IMR-90 (cell line): Measurements from ENCODE around the gene TMEM54. TPM values are rescaled to one million over a fixed set of nuclear protein-coding genes. Genes with fewer than 3 reads are reported as not detected.

Experiments used
- ATAC-seq: fragments of 200-7000 bp; cut with Tn5 transposase; 2 replicates; pipeline ENCODE4 v1.9.1; 2020; ENCODE audit warnings: low read depth, mild to moderate bottlenecking, moderate library complexity
- BruUV-seq: library from RNA; stranded (reverse); fragments of 400-500 nt; replicated peaks from 2 replicates; lab custom pipeline; 2021; lab: Mats Ljungman, UMichigan
- CTCF ChIA-PET: fragments of 300-600 bp; formaldehyde crosslinking; extraction: SDS; loops from one replicate; lab custom pipeline; 2021; ENCODE audit warnings: antibody characterized with exemption; lab: Yijun Ruan, JAX
- POLR2A ChIA-PET: fragments of 300-600 bp; sonication (Branson Sonifier 250); formaldehyde crosslinking; loops from one replicate; lab custom pipeline; 2022; ENCODE audit warnings: antibody characterized with exemption; ENCODE audit not compliant: unreplicated experiment; lab: Charles Lee
- DNase-seq: peaks from one replicate; pipeline ENCODE4 v3.0.0; 2013
- H2AFZ ChIP-seq: replicated peaks from 2 replicates; pipeline ENCODE3; 2013; ENCODE audit warnings: low read length, mild to moderate bottlenecking; ENCODE audit not compliant: poor library complexity
- H2AK5ac ChIP-seq: 2 replicates; pipeline ENCODE4 v1.6.1; 2013; ENCODE audit warnings: low read depth, low read length, inconsistent platforms
- H2AK9ac ChIP-seq: replicated peaks from 2 replicates; pipeline ENCODE3; 2013; ENCODE audit warnings: mild to moderate bottlenecking, low read depth, low read length, moderate library complexity; ENCODE audit not compliant: poor library complexity
- H2BK120ac ChIP-seq: 2 replicates; pipeline ENCODE4 v1.6.1; 2013; ENCODE audit warnings: low read depth, low read length, inconsistent platforms
- H2BK15ac ChIP-seq: 3 replicates; pipeline ENCODE4 v1.6.1; 2013; ENCODE audit warnings: low read depth, low read length, inconsistent platforms
- H2BK20ac ChIP-seq: 2 replicates; pipeline ENCODE4 v1.6.1; 2013; ENCODE audit warnings: low read depth, mild to moderate bottlenecking, inconsistent platforms, low read length, moderate library complexity
- H2BK5ac ChIP-seq: 2 replicates; pipeline ENCODE4 v1.6.1; 2013; ENCODE audit warnings: mild to moderate bottlenecking, low read depth, low read length, inconsistent platforms; ENCODE audit not compliant: poor library complexity, severe bottlenecking
- H3K14ac ChIP-seq: replicated peaks from 2 replicates; pipeline ENCODE4 v1.6.1; 2013; ENCODE audit warnings: low read depth, low read length, inconsistent platforms
- H3K18ac ChIP-seq: 2 replicates; pipeline ENCODE4 v1.6.1; 2013; ENCODE audit warnings: low read depth, low read length, control low read depth
- H3K23ac ChIP-seq: 2 replicates; pipeline ENCODE4 v1.6.1; 2013; ENCODE audit warnings: low read depth, low read length, inconsistent platforms
- H3K27ac ChIP-seq: 2 replicates; pipeline ENCODE4 v1.5.1; 2013; ENCODE audit warnings: mild to moderate bottlenecking, control low read depth, low read length; ENCODE audit not compliant: insufficient read depth
- H3K27me3 ChIP-seq: 2 replicates; pipeline ENCODE4 v1.6.1; 2013; ENCODE audit warnings: low read length; ENCODE audit not compliant: control insufficient read depth, insufficient read depth
- H3K36me3 ChIP-seq: 2 replicates; pipeline ENCODE4 v1.6.1; 2013; ENCODE audit warnings: low read length, mixed read lengths; ENCODE audit not compliant: control insufficient read depth, insufficient read depth
- H3K4ac ChIP-seq: 2 replicates; pipeline ENCODE4 v1.6.1; 2013; ENCODE audit warnings: low read depth, low read length, inconsistent platforms
- H3K4me1 ChIP-seq: 2 replicates; pipeline ENCODE4 v1.6.1; 2013; ENCODE audit warnings: low read length, mixed read lengths; ENCODE audit not compliant: control insufficient read depth, insufficient read depth
- H3K4me2 ChIP-seq: 2 replicates; pipeline ENCODE4 v1.6.1; 2013; ENCODE audit warnings: low read depth, mild to moderate bottlenecking, control low read depth, low read length, moderate library complexity
- H3K4me3 ChIP-seq: 2 replicates; pipeline ENCODE4 v1.5.1; 2013; ENCODE audit warnings: low read depth, mild to moderate bottlenecking, control low read depth, low read length, moderate library complexity; ENCODE audit not compliant: insufficient read depth
- H3K56ac ChIP-seq: 2 replicates; pipeline ENCODE4 v1.6.1; 2013; ENCODE audit warnings: low read length, inconsistent platforms; ENCODE audit not compliant: insufficient read depth; ENCODE audit errors: extremely low read depth
- H3K79me1 ChIP-seq, 2 experiments: 2 replicates each; pipeline ENCODE4 v1.6.1; 2013; ENCODE audit warnings: low read length in 2 of 2, inconsistent platforms in 1 of 2, low read depth in 1 of 2
- H3K9ac ChIP-seq: 2 replicates; pipeline ENCODE4 v1.6.1; 2013; ENCODE audit warnings: low read depth, low read length, control low read depth
- H3K9me1 ChIP-seq: 2 replicates; pipeline ENCODE4 v1.6.1; 2013; ENCODE audit warnings: low read length, inconsistent platforms; ENCODE audit not compliant: insufficient read depth
- H3K9me3 ChIP-seq: 2 replicates; pipeline ENCODE4 v1.6.1; 2013; ENCODE audit warnings: low read length; ENCODE audit not compliant: control insufficient read depth, insufficient read depth
- H4K20me1 ChIP-seq: 2 replicates; pipeline ENCODE4 v1.6.1; 2013; ENCODE audit warnings: low read length, inconsistent platforms; ENCODE audit not compliant: insufficient read depth
- H4K5ac ChIP-seq: 2 replicates; pipeline ENCODE4 v1.6.1; 2013; ENCODE audit warnings: mild to moderate bottlenecking, low read depth, low read length, control low read depth
- H4K8ac ChIP-seq, 2 experiments: 2 replicates each; pipeline ENCODE4 v1.6.1; 2013; ENCODE audit warnings: low read depth in 2 of 2, low read length in 2 of 2, control low read depth in 1 of 2, inconsistent platforms in 1 of 2
- H4K91ac ChIP-seq: 2 replicates; pipeline ENCODE4 v1.6.1; 2013; ENCODE audit warnings: low read depth, low read length, inconsistent platforms; ENCODE audit not compliant: insufficient read depth
- BHLHE40 ChIP-seq: fragments of 150-350 bp; IDR thresholded peaks from 2 replicates; pipeline ENCODE4 v1.6.1; 2016; ENCODE audit warnings: mild to moderate bottlenecking, low read depth, low read length
- CEBPB ChIP-seq: IDR thresholded peaks from 2 replicates; pipeline ENCODE4 v1.6.1; 2012; ENCODE audit warnings: low read depth, low read length, improper control_type of control experiment
- CTCF ChIP-seq: conservative IDR thresholded peaks from 2 replicates; pipeline ENCODE4 v1.5.1; 2012; ENCODE audit warnings: mild to moderate bottlenecking, low read depth, low read length, improper control_type of control experiment
- ELK1 ChIP-seq: fragments of 150-350 bp; IDR thresholded peaks from 2 replicates; pipeline ENCODE4 v1.6.1; 2016; ENCODE audit warnings: low read depth, mild to moderate bottlenecking, low read length, moderate library complexity, borderline replicate concordance
- MAFK ChIP-seq: IDR thresholded peaks from 2 replicates; pipeline ENCODE4 v1.6.1; 2012; ENCODE audit warnings: low read depth, low read length, improper control_type of control experiment
- MAZ ChIP-seq: IDR thresholded peaks from 2 replicates; pipeline ENCODE4 v1.6.1; 2012; ENCODE audit warnings: low read depth, mild to moderate bottlenecking, low read length, improper control_type of control experiment, moderate library complexity, borderline replicate concordance
- MXI1 ChIP-seq: IDR thresholded peaks from 2 replicates; pipeline ENCODE4 v1.6.1; 2012; ENCODE audit warnings: low read depth, mild to moderate bottlenecking, low read length, moderate library complexity, borderline replicate concordance
- NFE2L2 ChIP-seq: fragments of 150-350 bp; IDR thresholded peaks from 2 replicates; pipeline ENCODE4 v1.6.1; 2016; ENCODE audit warnings: low read depth, mild to moderate bottlenecking, low read length
- POLR2A ChIP-seq: IDR thresholded peaks from 2 replicates; pipeline ENCODE4 v1.6.1; 2012; ENCODE audit warnings: mild to moderate bottlenecking, low read depth, low read length
- RAD21 ChIP-seq: IDR thresholded peaks from 2 replicates; pipeline ENCODE4 v1.6.1; 2012; ENCODE audit warnings: low read length, improper control_type of control experiment
- RCOR1 ChIP-seq: IDR thresholded peaks from 2 replicates; pipeline ENCODE4 v1.6.1; 2012; ENCODE audit warnings: mild to moderate bottlenecking, low read length, improper control_type of control experiment; ENCODE audit not compliant: insufficient replicate concordance
- RFX5 ChIP-seq: IDR thresholded peaks from 2 replicates; pipeline ENCODE4 v1.8.0; 2012; ENCODE audit warnings: low read depth, mild to moderate bottlenecking, low read length, moderate library complexity
- SMC3 ChIP-seq: fragments of 150-350 bp; IDR thresholded peaks from 2 replicates; pipeline ENCODE4 v1.6.1; 2016; ENCODE audit warnings: low read depth, mild to moderate bottlenecking, antibody characterized with exemption, low read length, moderate library complexity
- USF2 ChIP-seq: fragments of 150-350 bp; IDR thresholded peaks from 2 replicates; pipeline ENCODE4 v1.6.1; 2017; ENCODE audit warnings: mild to moderate bottlenecking, antibody characterized with exemption, low read length, low read depth
- WGBS, 2 experiments: methylation state at CpG; one replicate each; pipeline versions ENCODE4 v1.1.5 to v1.1.7; 2013; ENCODE audit warnings: missing lambda C conversion rate in 2 of 2; ENCODE audit not compliant: insufficient read length in 1 of 2; ENCODE audit errors: extremely low coverage in 2 of 2; 5-methylcytosine and 5-hydroxymethylcytosine counted together
- dilution Hi-C: fragments of 300-500 bp; cut with HindIII; formaldehyde crosslinking; loops from one replicate; pipeline ENCODE4 v1.14.3; 2018; ENCODE audit warnings: low sequenced_read_pairs; ENCODE audit not compliant: unreplicated experiment
- in situ Hi-C: fragments of 300-500 bp; cut with MboI; formaldehyde crosslinking; loops from 3 replicates; pipeline ENCODE4 v1.14.3; 2019; ENCODE audit warnings: low sequenced_read_pairs, inconsistent platforms, mixed read lengths
- intact Hi-C: fragments of 100-400 bp; cut with micrococcal nuclease; formaldehyde crosslinking; loops from 2 replicates; pipeline ENCODE4 v1.10.0; 2022
- polyA plus RNA-seq, 3 experiments: library from polyadenylated mRNA; depleted of rRNA; stranded (reverse); fragments of >200 nt; gene quantifications; 2 replicates each; pipeline ENCODE4 v1.2.3, GENCODE V29; 2012; ENCODE audit warnings: low replicate concordance in 1 of 3
- total RNA-seq: library from RNA; depleted of rRNA; stranded (reverse); fragments of >200 nt; gene quantifications from 2 replicates; pipeline ENCODE4 v1.2.3, GENCODE V29; 2012

Gene TMEM54
- total and polyA plus RNA-seq, 2 of the 4 experiments (the other 2 are of a cell fraction): 25.5 to 75.2 TPM

- no peak overlapping the region for H2BK120ac ChIP-seq
- H4K8ac ChIP-seq: no peak overlapping the region
- dilution Hi-C loops (no loop called here), in situ Hi-C loops (no loop called here), intact Hi-C loops (no loop called here)
- peaks cover 12% of the 10 kb centered on the region for H4K20me1 ChIP-seq
- DNase-seq (no peak), ATAC-seq (no peak)
- 0 out of 2 replicates have a peak, but pooled peaks cover 3% of the 10 kb centered on the region for H3K9me1 ChIP-seq
- H2BK5ac ChIP-seq: no peak overlapping the region
- H3K14ac ChIP-seq: no peak overlapping the region
- H3K4ac ChIP-seq: no peak overlapping the region
- no peak overlapping the region for H3K4me2 ChIP-seq
- H3K4me1 ChIP-seq: peaks cover 4% of the 10 kb centered on the region; the same call in 1 of the 2 replicates
- H2BK15ac ChIP-seq: no peak overlapping the region
- ChIA-PET CTCF (interaction anchor here (1.0 kb wide), 1 partner anchor 355 kb away, joined by 3 read pairs; no protein-coding TSS in a partner anchor), POLR2A (interaction anchor here (0.6 kb wide), 1 partner anchor 288 kb away, joined by 3 read pairs; no protein-coding TSS in a partner anchor)
- H3K9ac ChIP-seq: no peak overlapping the region
- 71% methylated on average over 4 of the region's 5 CpGs; no CpG with 5 or more reads in 1 of the 2 experiments for WGBS, 2 experiments
- no peak overlapping the region for H2BK20ac ChIP-seq
- no peaks in the 10 kb centered on the region for H3K36me3 ChIP-seq
- no peaks in the 10 kb centered on the region for H3K9me3 ChIP-seq
- no TSS peak for BruUV-seq
- H3K27ac ChIP-seq: no peak overlapping the region
- H2AK9ac ChIP-seq: no peak overlapping the region
- no peak overlapping the region for H2AFZ ChIP-seq
- H4K91ac ChIP-seq: no peak overlapping the region
- H3K18ac ChIP-seq: no peak overlapping the region
- H2AK5ac ChIP-seq: no peak overlapping the region
- H4K5ac ChIP-seq: no peak overlapping the region
- H3K23ac ChIP-seq: no peak overlapping the region
- no peak overlapping the region for H3K56ac ChIP-seq
- H3K79me1 ChIP-seq: no peaks in the 10 kb centered on the region
- no peak overlapping the region for H3K4me3 ChIP-seq
- peaks cover 25% of the 10 kb centered on the region for H3K27me3 ChIP-seq
- TF ChIP-seq ELK1 (no peak), RAD21 (no peak), USF2 (no peak), MXI1 (no peak), MAFK (no peak), POLR2A (no peak), RCOR1 (no peak), MAZ (no peak), CTCF (no peak), RFX5 (no peak), BHLHE40 (no peak), CEBPB (no peak), SMC3 (no peak), NFE2L2 (no peak)
These were observed 26.1 kb downstream of the TMEM54 start for GRCh38 chr1:32874860-32875752.
